ENCODE measurements around the gene SP6.

DNA sequence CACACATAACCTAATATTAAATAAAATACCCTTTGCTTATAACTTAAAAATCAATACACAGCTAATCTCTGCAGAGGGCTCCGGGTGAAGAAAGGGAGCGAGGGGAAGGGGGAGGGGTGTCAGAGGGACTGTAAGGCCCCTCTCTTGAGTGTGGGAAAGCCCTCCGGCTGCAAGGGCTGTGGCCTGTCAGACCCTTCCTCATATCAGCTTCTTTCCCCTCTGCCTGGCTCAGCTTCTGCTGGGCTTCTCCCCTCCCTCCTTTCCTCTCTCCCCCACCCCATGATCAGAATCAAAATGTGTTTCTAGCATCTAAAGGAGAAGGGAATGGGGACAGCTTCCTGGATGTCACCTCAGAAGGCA lies 5.3 kb downstream of the SP6 start:
- TF ChIP-seq, protein P1, sequence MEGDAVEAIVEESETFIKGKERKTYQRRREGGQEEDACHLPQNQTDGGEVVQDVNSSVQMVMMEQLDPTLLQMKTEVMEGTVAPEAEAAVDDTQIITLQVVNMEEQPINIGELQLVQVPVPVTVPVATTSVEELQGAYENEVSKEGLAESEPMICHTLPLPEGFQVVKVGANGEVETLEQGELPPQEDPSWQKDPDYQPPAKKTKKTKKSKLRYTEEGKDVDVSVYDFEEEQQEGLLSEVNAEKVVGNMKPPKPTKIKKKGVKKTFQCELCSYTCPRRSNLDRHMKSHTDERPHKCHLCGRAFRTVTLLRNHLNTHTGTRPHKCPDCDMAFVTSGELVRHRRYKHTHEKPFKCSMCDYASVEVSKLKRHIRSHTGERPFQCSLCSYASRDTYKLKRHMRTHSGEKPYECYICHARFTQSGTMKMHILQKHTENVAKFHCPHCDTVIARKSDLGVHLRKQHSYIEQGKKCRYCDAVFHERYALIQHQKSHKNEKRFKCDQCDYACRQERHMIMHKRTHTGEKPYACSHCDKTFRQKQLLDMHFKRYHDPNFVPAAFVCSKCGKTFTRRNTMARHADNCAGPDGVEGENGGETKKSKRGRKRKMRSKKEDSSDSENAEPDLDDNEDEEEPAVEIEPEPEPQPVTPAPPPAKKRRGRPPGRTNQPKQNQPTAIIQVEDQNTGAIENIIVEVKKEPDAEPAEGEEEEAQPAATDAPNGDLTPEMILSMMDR (IDR thresholded peaks at IDR 0.05) = no peak
- TF ChIP-seq EP300 (IDR thresholded peaks at IDR 0.05) (no peak), POLR2AphosphoS5 (IDR thresholded peaks at IDR 0.05) (no peak)
